Measurements from ENCODE around the gene DGKH. TPM values are rescaled to one million over a fixed set of nuclear protein-coding genes. Genes with fewer than 3 reads are reported as not detected.
A peak's percentile ranks its signal among the peaks of the same experiment; 100 is the strongest.

Gene DGKH
- total and polyA plus RNA-seq, 9 of the 15 experiments (the other 6 are each of a cell fraction or from before 2014, with no cell fraction given) = 0.38 to 4.4 (median 3.1) TPM

DNA sequence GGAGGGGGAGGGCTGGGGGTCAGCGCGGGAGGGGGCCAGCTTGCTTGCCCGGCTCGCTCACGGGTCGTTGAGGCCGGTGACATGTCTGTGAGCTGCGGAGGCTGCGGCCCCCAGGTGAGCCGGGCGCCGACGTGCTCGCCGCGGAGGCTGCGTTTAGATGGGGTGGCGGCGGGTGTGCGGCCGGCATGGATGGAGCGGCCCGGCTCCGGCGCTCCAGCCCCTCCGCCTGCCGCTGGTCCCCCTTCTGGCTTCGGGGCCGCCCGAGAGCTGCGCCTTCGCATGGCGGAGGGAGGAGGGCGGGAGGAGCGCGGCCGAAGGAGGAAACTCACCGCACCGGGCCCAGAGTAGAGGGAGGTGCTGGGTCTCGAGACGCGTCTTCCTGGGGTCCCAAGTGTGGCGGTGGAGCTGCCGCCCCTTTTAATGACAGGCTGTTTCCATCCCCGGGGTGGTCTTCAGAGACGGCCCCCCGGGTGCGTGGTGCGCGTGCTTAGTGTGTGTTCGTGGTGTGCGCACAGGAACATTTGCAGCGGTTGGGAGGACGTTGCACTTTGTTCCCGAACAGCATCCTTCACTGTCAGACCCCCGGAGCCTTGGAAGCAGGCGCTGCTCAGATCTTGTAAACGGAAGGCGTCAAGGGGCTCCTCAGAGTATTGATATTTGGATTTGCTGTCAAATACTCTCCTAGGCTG lies 223.8 kb downstream of the DGKH start, which contains the start of gene AKAP11 (continued):
- TF ChIP-seq MGA (IDR thresholded peaks at IDR 0.05) (peak; percentile 55), ZNF282 (CRISPR knock-in tag; IDR thresholded peaks at IDR 0.05) (no peak), HNRNPL (IDR thresholded peaks at IDR 0.05; ENCODE audit: low read depth, low read length) (no peak), ZNF740 (CRISPR knock-in tag; IDR thresholded peaks at IDR 0.05) (no peak), ZNF740 (tag; IDR thresholded peaks at IDR 0.05) (no peak), ZBTB5 (IDR thresholded peaks at IDR 0.05) (no peak), NFRKB (IDR thresholded peaks at IDR 0.05; ENCODE audit: low read depth) (peak; percentile 37; the same call in 1 of the 2 replicates), ZC3H11A (IDR thresholded peaks at IDR 0.05; ENCODE audit: low read depth, low read length) (no peak)
- TF ChIP-seq, protein P1, sequence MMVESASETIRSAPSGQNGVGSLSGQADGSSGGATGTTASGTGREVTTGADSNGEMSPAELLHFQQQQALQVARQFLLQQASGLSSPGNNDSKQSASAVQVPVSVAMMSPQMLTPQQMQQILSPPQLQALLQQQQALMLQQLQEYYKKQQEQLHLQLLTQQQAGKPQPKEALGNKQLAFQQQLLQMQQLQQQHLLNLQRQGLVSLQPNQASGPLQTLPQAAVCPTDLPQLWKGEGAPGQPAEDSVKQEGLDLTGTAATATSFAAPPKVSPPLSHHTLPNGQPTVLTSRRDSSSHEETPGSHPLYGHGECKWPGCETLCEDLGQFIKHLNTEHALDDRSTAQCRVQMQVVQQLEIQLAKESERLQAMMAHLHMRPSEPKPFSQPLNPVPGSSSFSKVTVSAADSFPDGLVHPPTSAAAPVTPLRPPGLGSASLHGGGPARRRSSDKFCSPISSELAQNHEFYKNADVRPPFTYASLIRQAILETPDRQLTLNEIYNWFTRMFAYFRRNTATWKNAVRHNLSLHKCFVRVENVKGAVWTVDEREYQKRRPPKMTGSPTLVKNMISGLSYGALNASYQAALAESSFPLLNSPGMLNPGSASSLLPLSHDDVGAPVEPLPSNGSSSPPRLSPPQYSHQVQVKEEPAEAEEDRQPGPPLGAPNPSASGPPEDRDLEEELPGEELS (CRISPR knock-in tag; IDR thresholded peaks at IDR 0.05; ENCODE audit: borderline replicate concordance) = peak; percentile 49; the same call in 1 of the 2 replicates

All from K562 (cell line).